DND-41 (cell line): Measurements from ENCODE around the gene AGK.

Experiments used
- ATAC-seq: fragments of 200-7000 bp; cut with Tn5 transposase; 3 replicates; pipeline ENCODE4 v1.9.1; 2021; ENCODE audit warnings: low read depth; ENCODE audit not compliant: insufficient read depth
- DNase-seq: peaks from one replicate; pipeline ENCODE4 v3.0.0-alpha.2; 2020
- H2AFZ ChIP-seq: 2 replicates; pipeline ENCODE4 v1.6.0; 2012; ENCODE audit warnings: low read depth, low read length
- H3K27ac ChIP-seq: 2 replicates; pipeline ENCODE4 v1.5.1; 2012; ENCODE audit warnings: low read length, inconsistent platforms
- H3K27me3 ChIP-seq: fragments of 200-600 bp; sonication (generic); 2 replicates; pipeline ENCODE4 v1.6.0; 2012; ENCODE audit warnings: low read length, mild to moderate bottlenecking, inconsistent platforms; ENCODE audit not compliant: insufficient read depth, poor library complexity
- H3K36me3 ChIP-seq: 2 replicates; pipeline ENCODE4 v1.5.1; 2012; ENCODE audit warnings: low read length, inconsistent platforms; ENCODE audit not compliant: insufficient read depth
- H3K4me1 ChIP-seq: 2 replicates; pipeline ENCODE4 v1.5.1; 2012; ENCODE audit warnings: mild to moderate bottlenecking, low read length; ENCODE audit not compliant: insufficient read depth
- H3K4me2 ChIP-seq: 2 replicates; pipeline ENCODE4 v1.6.0; 2012; ENCODE audit warnings: mild to moderate bottlenecking, moderate library complexity, low read length, inconsistent platforms; ENCODE audit not compliant: insufficient read depth
- H3K4me3 ChIP-seq, 2 experiments: fragments of 200-600 bp in 1 of 2; shearing (Covaris generic) in 1 of 2; 2 replicates each; pipeline ENCODE4 v1.5.1; 2012 to 2016; ENCODE audit warnings: inconsistent platforms in 2 of 2, low read length in 2 of 2, mild to moderate bottlenecking in 2 of 2, low read depth in 1 of 2, moderate library complexity in 1 of 2
- H3K79me2 ChIP-seq: 2 replicates; pipeline ENCODE4 v1.6.0; 2012; ENCODE audit warnings: low read length, inconsistent platforms; ENCODE audit not compliant: insufficient read depth
- H3K9ac ChIP-seq: 2 replicates; pipeline ENCODE4 v1.6.0; 2012; ENCODE audit warnings: low read depth, mild to moderate bottlenecking, inconsistent platforms, low read length, moderate library complexity
- H3K9me3 ChIP-seq: 2 replicates; pipeline ENCODE4 v1.5.1; 2012; ENCODE audit warnings: low read length, moderate library complexity, mild to moderate bottlenecking, inconsistent platforms; ENCODE audit not compliant: insufficient read depth, severe bottlenecking
- H4K20me1 ChIP-seq: 2 replicates; pipeline ENCODE4 v1.6.0; 2012; ENCODE audit warnings: low read length; ENCODE audit not compliant: insufficient read depth
- CTCF ChIP-seq: IDR thresholded peaks from 2 replicates; pipeline ENCODE4 v1.5.1; 2012; ENCODE audit warnings: borderline replicate concordance, low read length, moderate library complexity, mild to moderate bottlenecking; ENCODE audit not compliant: poor library complexity, severe bottlenecking; ENCODE audit errors: extremely low read depth
- EZH2 ChIP-seq: IDR thresholded peaks from 3 replicates; pipeline ENCODE4 v1.6.1; 2012; ENCODE audit warnings: borderline replicate concordance, low read depth, mild to moderate bottlenecking, moderate library complexity, low read length, inconsistent platforms; ENCODE audit not compliant: severe bottlenecking

Gene AGK

GRCh38 chr7:141567432-141567831, 16.2 kb downstream of the AGK start:
- Histone ChIP-seq H3K4me1 (no peaks in the 10 kb centered on the region), H3K27ac (no peak overlapping the region), H3K27me3 (no peaks in the 10 kb centered on the region), H3K9me3 (no peaks in the 10 kb centered on the region), H3K79me2 (peaks cover 3% of the 10 kb centered on the region; the same call in 1 of the 2 replicates), H3K9ac (no peak overlapping the region), H3K4me3 (no peak overlapping the region), H3K4me2 (no peak overlapping the region), H2AFZ (no peak overlapping the region), H3K36me3 (peaks cover 58% of the 10 kb centered on the region), H4K20me1 (peaks cover 3% of the 10 kb centered on the region; the same call in 1 of the 2 replicates)
- ATAC-seq, result no peak
- TF ChIP-seq CTCF, result no peak
- no peak for TF ChIP-seq EZH2
- DNase-seq, result no peak

- Histone ChIP-seq H3K27ac (no peak overlapping the region), H3K27me3 (no peaks in the 10 kb centered on the region), H4K20me1 (no peaks in the 10 kb centered on the region), H3K36me3 (peaks cover 54% of the 10 kb centered on the region), H3K4me3 (no peak overlapping the region), H3K4me1 (no peaks in the 10 kb centered on the region), H3K9me3 (no peaks in the 10 kb centered on the region), H3K9ac (no peak overlapping the region), H3K79me2 (peaks cover 2% of the 10 kb centered on the region; the same call in 1 of the 2 replicates), H2AFZ (no peak overlapping the region), H3K4me2 (no peak overlapping the region)
- ATAC-seq (no peak), DNase-seq (no peak)
- TF ChIP-seq EZH2, result no peak
These were observed 17.0 kb downstream of the AGK start for GRCh38 chr7:141568227-141568626.

- peaks cover 52% of the 10 kb centered on the region for H3K36me3 ChIP-seq
- ATAC-seq (no peak), DNase-seq (no peak)
- TF ChIP-seq EZH2, result no peak
- no peak for TF ChIP-seq CTCF
- H2AFZ ChIP-seq, result no peak overlapping the region
- no peak overlapping the region for H3K27ac ChIP-seq
- no peaks in the 10 kb centered on the region for H4K20me1 ChIP-seq
- H3K9ac ChIP-seq, result no peak overlapping the region
- no peaks in the 10 kb centered on the region for H3K4me1 ChIP-seq
- no peak overlapping the region for H3K4me2 ChIP-seq
- peaks cover 12% of the 10 kb centered on the region for H3K9me3 ChIP-seq
- no peak overlapping the region for H3K4me3 ChIP-seq
- peaks cover 2% of the 10 kb centered on the region; the same call in 1 of the 2 replicates for H3K79me2 ChIP-seq
- H3K27me3 ChIP-seq, result no peaks in the 10 kb centered on the region
These were observed 19.8 kb downstream of the AGK start for GRCh38 chr7:141571059-141571458.

GRCh38 chr7:141572175-141572574, 21.0 kb downstream of the AGK start:
- no peak overlapping the region for H2AFZ ChIP-seq
- TF ChIP-seq EZH2 (no peak), CTCF (no peak)
- H3K4me1 ChIP-seq, result no peaks in the 10 kb centered on the region
- ATAC-seq (no peak), DNase-seq (no peak)
- H3K9ac ChIP-seq, result no peak overlapping the region
- peaks cover 49% of the 10 kb centered on the region for H3K36me3 ChIP-seq
- H3K27me3 ChIP-seq, result no peaks in the 10 kb centered on the region
- H3K9me3 ChIP-seq, result peaks cover 16% of the 10 kb centered on the region
- H3K27ac ChIP-seq, result no peak overlapping the region
- no peak overlapping the region for H3K4me2 ChIP-seq
- H3K79me2 ChIP-seq, result peaks cover 3% of the 10 kb centered on the region; the same call in 1 of the 2 replicates
- H4K20me1 ChIP-seq, result no peaks in the 10 kb centered on the region
- H3K4me3 ChIP-seq, result no peak overlapping the region
